ENCODE data around the gene SAPCD2.

The SAPCD2 gene

DNA sequence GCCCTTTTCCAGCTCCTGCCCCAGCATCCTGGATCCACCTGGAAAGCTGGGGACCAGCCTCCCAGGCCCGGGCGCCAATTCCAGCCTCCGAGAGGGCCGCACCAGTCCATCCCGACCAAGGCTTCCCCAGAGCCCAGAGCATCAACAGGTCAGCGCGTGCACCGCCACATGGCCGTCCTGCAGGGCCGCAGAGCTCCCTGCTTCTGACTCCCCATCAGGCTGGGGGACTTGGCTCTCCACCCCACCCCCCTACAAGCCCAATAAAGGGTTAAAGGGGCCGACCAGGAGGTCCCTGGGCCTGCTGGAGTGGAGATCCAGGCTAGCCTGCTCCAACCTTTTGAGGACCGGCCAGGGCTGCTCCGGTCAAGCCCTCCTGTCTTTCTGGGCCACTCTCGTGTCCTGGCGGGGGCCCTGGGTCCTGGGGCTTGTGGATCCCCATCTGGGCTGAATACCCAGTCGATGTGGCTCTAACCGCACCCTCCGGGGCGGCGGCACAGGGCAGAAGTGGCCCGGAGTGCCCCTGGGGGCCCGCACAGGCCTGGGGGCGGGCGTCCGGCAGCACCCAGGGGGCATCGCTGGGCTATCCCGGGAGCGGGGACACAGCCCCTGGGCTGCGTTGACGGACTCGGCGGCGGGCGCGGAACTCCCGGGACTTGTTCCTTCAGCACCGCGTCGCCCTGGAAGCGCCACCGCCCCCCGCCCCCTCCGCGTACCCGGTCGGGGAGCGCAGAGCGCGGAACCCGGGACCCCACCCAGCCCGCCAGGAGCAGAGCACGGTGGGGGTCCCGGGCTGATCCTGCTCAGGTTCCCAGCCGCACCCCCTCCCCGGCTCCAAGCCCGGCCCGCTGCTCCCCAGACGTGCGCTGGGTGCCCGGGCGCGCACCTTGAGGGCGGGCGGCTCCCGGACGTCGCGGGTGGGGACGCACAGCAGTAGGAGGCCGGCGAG, 17.1 kb downstream of the SAPCD2 start:
- H3K4me3 ChIP-seq (ENCODE audit: low read depth, low read length), result no peak overlapping the region
- DNase-seq (ENCODE audit: low read depth), result no peak

DNA sequence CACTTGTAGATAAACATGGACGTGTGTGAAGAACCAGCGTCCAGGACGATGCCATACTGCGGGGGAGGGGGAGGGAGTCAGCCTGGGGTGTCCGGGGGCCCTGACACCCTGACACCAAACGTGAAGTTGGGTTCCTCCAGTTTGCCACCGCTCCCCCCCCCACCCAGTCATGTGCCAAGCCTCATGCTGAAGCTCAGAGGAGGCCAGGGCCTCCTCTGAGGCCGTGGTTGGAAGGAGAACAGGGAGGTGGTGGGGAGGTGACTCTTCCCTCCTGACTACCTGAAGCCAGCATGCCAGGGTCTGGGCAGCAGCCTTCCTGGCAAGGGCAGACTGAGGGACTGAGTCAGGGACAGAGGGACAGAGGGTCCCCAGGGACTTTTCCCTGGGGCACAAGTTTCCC, 18.1 kb downstream of the SAPCD2 start:
- H3K4me3 ChIP-seq (ENCODE audit: low read depth, low read length), result no peak overlapping the region
- DNase-seq (ENCODE audit: low read depth), result no peak

- H3K4me3 ChIP-seq (ENCODE audit: low read depth, low read length), result no peak overlapping the region
- DNase-seq (ENCODE audit: low read depth), result no peak
Observed at GRCh38 chr9:137051145-137051724, 19.1 kb downstream of the SAPCD2 start.

DNA sequence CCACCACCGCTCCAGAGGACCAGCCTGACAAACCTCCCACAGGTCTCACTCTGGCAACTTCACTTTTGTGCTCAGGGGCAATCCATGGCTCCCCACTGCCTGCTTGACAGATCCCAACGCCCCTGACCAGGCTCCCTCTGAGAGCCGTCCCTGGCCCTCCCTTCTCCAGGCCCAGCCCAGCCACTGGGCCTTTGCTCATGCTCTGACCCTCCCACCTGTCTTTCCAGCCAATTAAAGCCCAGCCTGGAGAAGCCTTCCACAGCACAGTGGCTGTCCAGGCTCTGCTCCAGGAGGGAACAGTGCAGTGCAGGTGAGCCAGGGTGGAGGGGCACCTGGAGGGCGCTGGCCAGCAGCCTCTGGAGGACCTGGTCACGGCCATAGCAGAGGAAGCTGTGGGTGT, 19.8 kb downstream of the SAPCD2 start:
- DNase-seq (ENCODE audit: low read depth), result no peak
- no peak overlapping the region for H3K4me3 ChIP-seq (ENCODE audit: low read depth, low read length)

- no peak overlapping the region for H3K4me3 ChIP-seq (ENCODE audit: low read depth, low read length)
- DNase-seq (ENCODE audit: low read depth), result no peak
Observed at GRCh38 chr9:137049544-137050449, 20.6 kb downstream of the SAPCD2 start.

DNA sequence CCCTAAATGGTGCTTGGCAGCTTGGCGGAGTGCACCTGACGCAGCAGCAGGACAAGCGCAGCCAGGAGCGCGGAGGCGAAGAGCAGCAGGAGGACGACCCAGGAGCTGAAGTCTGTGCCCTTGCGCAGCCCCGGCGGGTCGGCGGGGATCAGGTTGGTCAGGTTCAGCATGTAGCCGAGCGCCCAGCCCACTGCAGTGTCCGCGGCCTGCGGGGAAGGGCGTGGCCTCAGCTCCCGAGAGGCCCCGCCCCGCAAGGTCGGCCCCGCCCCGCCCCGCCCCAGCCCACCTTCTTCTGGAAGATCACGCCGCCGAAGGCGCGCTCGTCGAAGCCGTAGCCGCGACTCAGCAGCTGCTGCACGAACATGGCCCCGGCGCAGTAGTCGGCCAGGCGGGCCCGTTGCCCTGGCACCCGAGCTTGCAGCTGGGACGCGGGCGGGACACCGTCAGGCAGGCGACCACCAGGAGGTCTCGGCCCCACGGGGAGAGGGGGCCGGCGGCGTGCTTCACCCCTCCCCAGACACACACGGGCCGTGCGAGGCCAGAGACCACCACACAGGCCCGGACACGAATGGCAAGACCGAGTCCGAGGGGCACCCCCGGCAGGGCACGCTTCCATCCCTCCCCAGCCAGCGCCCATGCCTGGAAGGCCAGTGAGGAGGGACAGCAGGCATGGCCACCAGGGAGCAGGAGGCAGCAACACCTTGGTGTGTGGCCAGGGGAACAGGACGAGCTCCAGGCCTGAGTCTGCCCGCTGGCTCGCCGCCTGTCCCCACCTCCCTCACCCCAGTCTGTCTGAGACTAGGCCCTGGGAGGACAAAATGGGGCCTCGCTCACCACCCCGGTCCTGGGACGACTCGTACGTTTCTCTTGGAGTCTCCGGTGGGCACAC, 21.5 kb downstream of the SAPCD2 start:
- no peak for DNase-seq (ENCODE audit: low read depth)
- no peak overlapping the region for H3K4me3 ChIP-seq (ENCODE audit: low read depth, low read length)

DNA sequence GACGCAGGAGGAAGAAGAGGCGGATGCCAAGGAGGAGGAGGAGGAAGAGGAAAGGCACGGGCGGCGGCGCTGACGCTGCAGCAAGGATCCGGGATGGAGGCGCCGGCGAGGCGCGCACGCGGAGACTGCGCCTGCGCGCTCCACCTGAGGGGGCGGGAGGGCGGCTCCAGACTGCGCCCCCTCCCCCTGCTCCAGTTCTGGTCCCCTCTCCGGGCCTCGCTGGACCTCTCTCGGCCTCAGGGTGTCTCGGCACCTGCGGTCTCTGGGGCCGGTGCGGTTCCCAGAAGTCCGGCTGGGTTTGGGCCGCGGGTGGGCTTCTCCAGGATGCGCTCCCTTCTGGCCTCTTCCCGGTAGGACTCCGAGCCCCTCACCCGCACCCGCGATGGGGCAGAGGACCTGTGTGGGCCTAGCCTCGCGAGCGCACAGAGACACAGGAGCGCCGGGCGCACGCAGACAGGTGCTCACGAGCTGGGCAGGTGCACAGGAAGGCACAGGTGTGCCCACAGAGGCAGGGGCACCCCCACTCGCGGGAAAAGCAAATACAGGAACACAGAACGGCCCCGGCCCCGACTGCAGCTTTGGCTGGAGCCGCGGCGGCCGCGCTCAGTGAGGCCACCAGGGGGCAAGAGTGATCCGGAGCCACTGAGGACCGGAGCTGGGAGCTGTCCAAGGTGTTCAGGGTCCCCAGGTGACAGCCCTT, 24.1 kb downstream of the SAPCD2 start, which contains the start of gene NPDC1:
TSS of gene NPDC1 (minus strand) at position 90 of the 700 bp plus-strand sequence. CDS start 188 bp downstream, outside the sequence.
- no peak for DNase-seq (ENCODE audit: low read depth)
- H3K4me3 ChIP-seq (ENCODE audit: low read depth, low read length), result peak within 1 kb of the TSS; percentile 65

DNA sequence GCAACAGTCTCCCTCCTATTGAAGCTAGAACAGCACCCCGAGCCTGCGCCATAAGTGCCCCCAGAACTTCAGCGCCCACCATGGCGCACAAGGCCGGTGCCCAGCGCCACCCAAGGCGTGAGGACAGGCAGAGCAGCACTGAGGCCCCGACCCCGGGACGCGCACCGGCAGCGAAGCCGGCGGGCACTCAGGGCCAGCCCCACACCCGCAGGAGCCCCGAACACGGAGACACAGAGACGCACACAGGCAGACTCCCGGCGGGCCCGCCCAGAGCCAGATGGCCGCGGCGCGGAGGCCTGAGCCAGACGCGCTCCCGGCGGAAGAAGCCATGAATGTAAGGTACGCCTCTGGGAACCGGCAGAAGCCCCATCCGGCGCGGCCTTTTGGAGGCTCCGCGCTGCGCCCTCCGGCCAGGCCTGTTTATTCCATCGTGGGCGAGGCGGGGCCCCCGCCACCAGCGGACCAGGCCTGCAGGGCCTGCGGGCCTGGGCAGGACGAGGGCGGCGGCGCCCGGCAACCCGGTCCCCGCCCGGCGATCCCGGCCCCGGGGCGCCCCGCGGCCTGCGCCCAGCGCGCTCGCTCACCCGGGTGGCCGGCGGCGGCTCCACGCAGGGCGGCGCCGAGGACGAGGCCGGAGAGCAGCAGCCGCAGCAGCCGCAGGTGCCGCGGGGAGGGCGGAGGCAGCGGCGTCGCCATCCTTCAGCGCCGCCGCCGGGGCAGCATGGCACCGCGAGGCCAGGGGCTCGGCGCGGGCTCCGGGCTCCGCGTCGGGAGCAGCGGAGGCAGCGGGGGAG, 24.9 kb downstream of the SAPCD2 start:
- DNase-seq (ENCODE audit: low read depth), result no peak
- H3K4me3 ChIP-seq (ENCODE audit: low read depth, low read length), result peak overlapping the region; percentile 65

DNA sequence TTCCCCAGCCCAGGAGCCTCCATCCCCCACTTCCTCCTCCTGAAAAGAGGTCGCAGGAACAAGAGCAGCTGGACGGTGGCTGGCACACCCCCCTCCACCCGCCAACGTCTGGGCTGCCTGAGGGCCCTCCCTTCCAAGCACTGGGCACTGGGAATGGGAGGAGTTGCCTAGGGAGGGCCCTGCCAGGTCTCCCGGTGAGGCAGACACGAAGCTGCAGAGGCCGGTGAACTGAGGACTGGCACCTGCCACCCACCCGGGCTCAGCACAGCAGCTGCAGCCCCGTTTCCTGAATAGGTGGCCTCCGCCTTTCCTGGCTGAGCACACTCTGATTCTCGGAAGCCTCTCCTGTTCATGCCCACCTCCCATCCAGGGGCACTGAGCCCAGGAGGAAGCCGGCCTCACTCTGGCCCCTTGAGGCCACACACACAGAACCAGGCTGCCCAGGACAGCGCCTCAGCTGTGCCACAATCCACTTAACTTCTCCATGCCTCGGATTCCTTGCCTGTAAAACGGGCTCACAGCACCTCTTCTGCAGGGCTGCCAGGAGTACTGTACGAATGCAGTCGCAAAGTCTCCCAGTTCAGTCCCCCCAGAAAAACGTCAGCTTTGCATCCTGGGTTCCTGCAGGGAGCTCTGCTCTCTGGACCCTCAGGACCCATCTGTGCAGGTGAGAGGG, 25.7 kb downstream of the SAPCD2 start:
- DNase-seq (ENCODE audit: low read depth), result no peak
- peak overlapping the region; percentile 65 for H3K4me3 ChIP-seq (ENCODE audit: low read depth, low read length)

GRCh38 chr9:137044037-137044436, 26.3 kb downstream of the SAPCD2 start:
- DNase-seq (ENCODE audit: low read depth), result no peak

DNA sequence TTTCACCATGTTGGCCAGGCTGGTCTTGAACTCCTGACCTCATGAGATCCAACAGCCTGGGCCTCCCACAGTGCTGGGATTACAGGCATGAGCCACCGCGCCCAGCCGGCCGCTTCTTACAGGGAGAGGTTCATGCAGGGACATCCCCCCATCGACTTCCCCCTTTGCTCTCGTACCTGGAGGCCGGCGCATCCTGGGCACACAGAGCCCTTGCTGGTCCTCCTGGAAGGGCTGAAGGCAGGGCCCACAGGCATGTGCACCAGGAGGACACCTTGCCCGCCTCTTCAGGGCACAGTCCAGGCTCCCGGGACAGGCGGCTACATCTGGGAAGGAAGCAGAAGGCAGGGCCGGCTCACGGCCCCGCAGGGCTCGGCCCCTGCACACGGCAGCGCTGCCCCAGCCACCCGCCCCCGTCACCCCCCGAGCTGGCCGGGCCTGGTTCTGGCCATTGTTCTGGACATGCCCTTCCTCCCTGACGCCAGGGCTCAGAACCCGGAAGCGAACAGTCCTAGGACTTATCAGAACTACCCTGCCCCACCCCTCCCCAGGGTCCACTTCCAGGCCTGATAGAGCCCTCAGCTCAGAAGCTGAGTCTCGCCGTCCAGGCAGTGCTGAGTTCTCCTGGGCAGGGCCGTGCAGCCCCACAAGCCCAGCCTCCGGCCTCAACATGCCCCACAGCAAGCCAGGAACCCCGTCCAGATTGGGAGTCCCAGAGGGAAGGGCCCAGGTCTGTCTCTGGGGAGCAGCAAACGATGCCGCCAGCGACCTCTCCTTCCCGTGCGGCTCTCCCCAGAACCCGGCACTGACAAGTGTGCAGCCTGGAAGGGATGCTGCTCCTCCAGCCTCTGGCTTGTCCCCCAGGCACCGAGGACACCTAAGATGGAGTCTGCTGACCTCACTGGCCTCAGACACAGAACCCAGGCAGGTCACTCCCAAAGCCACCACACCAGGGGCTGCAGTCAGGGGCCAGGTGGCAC, 27.3 kb downstream of the SAPCD2 start:
- no peak overlapping the region for H3K4me3 ChIP-seq (ENCODE audit: low read depth, low read length)
- DNase-seq (ENCODE audit: low read depth), result no peak

More at GRCh38 chr9:137044037-137044436, 26.3 kb downstream of the SAPCD2 start:
- no peak overlapping the region for H3K4me3 ChIP-seq (ENCODE audit: low read depth, low read length)

- H3K4me3 ChIP-seq (ENCODE audit: low read depth, low read length), result no peak overlapping the region
- DNase-seq (ENCODE audit: low read depth), result no peak
Observed at GRCh38 chr9:137041124-137041523, 29.2 kb downstream of the SAPCD2 start.

GRCh38 chr9:137040568-137040967, 29.8 kb downstream of the SAPCD2 start:
- H3K4me3 ChIP-seq (ENCODE audit: low read depth, low read length), result no peak overlapping the region
- no peak for DNase-seq (ENCODE audit: low read depth)

DNA sequence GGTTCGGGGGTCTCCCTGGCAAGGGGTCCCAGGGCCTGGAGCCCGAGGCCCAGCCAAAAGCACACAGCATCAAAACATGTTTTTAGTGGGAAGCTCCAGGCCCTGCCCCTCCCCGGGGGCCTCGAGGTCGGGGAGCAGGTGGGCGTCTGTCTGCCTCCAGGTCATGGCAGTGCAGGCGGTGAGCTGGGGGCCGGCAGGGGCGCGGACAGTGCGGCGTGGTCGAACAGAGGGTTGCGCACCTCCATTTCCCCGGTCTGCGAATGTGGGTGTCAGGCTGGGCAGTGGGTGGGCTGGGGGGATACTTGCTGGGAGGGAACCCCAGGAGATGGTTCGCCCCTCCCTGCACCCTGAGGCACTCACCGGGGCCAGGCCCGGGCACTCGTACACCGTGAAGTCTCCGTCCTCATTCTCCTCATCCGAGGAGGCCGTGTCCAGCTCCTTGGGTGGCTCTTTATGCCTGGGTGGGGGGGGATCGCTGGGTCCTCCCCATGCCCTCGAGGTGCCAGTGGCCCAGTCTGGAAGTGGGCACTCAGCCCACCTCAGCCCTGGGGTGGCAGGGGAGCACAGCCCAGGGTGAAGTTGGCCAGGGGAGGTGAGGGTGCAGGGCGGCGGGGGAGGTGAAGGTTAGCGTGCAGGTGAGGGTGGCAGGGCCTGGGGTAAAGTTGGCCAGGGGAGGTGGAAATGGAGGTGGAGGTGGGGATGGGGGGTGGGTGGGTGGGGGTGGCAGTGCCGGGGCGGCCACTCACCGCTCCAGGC, 30.6 kb downstream of the SAPCD2 start:
- H3K4me3 ChIP-seq (ENCODE audit: low read depth, low read length), result no peak overlapping the region
- no peak for DNase-seq (ENCODE audit: low read depth)

DNA sequence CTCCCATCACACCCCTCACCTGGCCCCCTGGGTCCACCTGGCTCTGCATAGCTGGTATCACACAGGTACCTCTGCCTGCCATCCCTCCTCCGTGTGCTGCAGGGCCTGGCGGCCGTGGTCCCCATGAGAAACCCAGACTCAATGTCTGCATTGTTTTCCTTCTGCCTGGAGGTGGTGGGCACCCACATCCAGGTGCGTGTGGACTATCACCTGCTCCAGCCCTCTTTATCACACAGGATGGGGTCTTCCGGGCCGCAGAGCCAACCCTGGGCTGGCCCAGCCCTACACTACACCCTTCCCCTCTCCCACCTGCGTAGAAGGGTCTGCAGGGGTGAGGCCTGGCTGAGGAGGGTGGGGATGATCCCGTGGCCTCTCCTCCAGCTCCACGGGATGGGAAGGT, 31.4 kb downstream of the SAPCD2 start:
- no peak overlapping the region for H3K4me3 ChIP-seq (ENCODE audit: low read depth, low read length)
- DNase-seq (ENCODE audit: low read depth), result no peak

All from skeletal muscle cell (primary cell).